Measurements from ENCODE around the gene APOC3. TPM values are rescaled to one million over a fixed set of nuclear protein-coding genes. Genes with fewer than 3 reads are reported as not detected.

Gene APOC3
- total RNA-seq, 1 donor from 2014 or later = not detected

GRCh38 chr11:116862185-116862584, 32.5 kb downstream of the APOC3 start:
- Histone ChIP-seq H3K27ac (no peak overlapping the region), H3K4me1 (no peaks in the 10 kb centered on the region), H3K9me3 (no peaks in the 10 kb centered on the region), H3K36me3 (peaks cover 100% of the 10 kb centered on the region), H3K4me3 (no peak overlapping the region), H3K27me3 (ENCODE audit: low read depth) (no peaks in the 10 kb centered on the region)
- TF ChIP-seq CTCF (IDR thresholded peaks at IDR 0.05) = no peak
- ATAC-seq = no peak
- DNase-seq = no peak
- intact Hi-C loops (cut with DNase I) = no loop called here

- Histone ChIP-seq H3K27ac (no peak overlapping the region), H3K36me3 (peaks cover 100% of the 10 kb centered on the region), H3K4me3 (no peak overlapping the region), H3K4me1 (no peaks in the 10 kb centered on the region), H3K9me3 (no peaks in the 10 kb centered on the region), H3K27me3 (ENCODE audit: low read depth) (no peaks in the 10 kb centered on the region)
- ATAC-seq (no peak), DNase-seq (no peak)
- TF ChIP-seq CTCF (IDR thresholded peaks at IDR 0.05) = no peak
- intact Hi-C loops (cut with DNase I) = no loop called here
These were observed 33.2 kb downstream of the APOC3 start for GRCh38 chr11:116862951-116863350.

GRCh38 chr11:116864531-116864930, 34.8 kb downstream of the APOC3 start:
- Histone ChIP-seq H3K27ac (no peak overlapping the region), H3K4me3 (no peak overlapping the region), H3K27me3 (ENCODE audit: low read depth) (no peaks in the 10 kb centered on the region), H3K36me3 (peaks cover 100% of the 10 kb centered on the region), H3K4me1 (no peaks in the 10 kb centered on the region), H3K9me3 (no peaks in the 10 kb centered on the region)
- ATAC-seq = no peak
- TF ChIP-seq CTCF (IDR thresholded peaks at IDR 0.05) = no peak
- intact Hi-C loops (cut with DNase I) = no loop called here
- DNase-seq = no peak

GRCh38 chr11:116865696-116866095, 36.0 kb downstream of the APOC3 start:
- H3K27ac ChIP-seq = no peak overlapping the region
- H3K9me3 ChIP-seq = no peaks in the 10 kb centered on the region
- no peak for TF ChIP-seq CTCF (IDR thresholded peaks at IDR 0.05)
- H3K4me1 ChIP-seq = no peaks in the 10 kb centered on the region
- ATAC-seq = no peak
- intact Hi-C loops (cut with DNase I) = no loop called here
- no peak for DNase-seq
- H3K36me3 ChIP-seq = peaks cover 100% of the 10 kb centered on the region
- no peaks in the 10 kb centered on the region for H3K27me3 ChIP-seq (ENCODE audit: low read depth)
- no peak overlapping the region for H3K4me3 ChIP-seq

- DNase-seq = no peak
- Histone ChIP-seq H3K27me3 (ENCODE audit: low read depth) (no peaks in the 10 kb centered on the region), H3K4me3 (no peak overlapping the region), H3K4me1 (no peaks in the 10 kb centered on the region), H3K36me3 (peaks cover 100% of the 10 kb centered on the region), H3K9me3 (no peaks in the 10 kb centered on the region), H3K27ac (no peak overlapping the region)
- intact Hi-C loops (cut with DNase I) = no loop called here
- no peak for TF ChIP-seq CTCF (IDR thresholded peaks at IDR 0.05)
- ATAC-seq = no peak
These were observed 37.2 kb downstream of the APOC3 start for GRCh38 chr11:116866804-116867455.
